Limb (tissue), 2 donors: ENCODE results near the gene VMAC.
"Not testable (repeated sequence)": the region's sequence is repeated elsewhere in the genome, so short reads cannot be mapped to it uniquely, and the experiment has no call there.

Source experiments
- DNase-seq, 2 donors: peaks; one replicate each; pipeline ENCODE4 v3.0.0-alpha.2; 2016; ENCODE audit errors: extremely low spot score in 2 of 2

Gene VMAC

DNA sequence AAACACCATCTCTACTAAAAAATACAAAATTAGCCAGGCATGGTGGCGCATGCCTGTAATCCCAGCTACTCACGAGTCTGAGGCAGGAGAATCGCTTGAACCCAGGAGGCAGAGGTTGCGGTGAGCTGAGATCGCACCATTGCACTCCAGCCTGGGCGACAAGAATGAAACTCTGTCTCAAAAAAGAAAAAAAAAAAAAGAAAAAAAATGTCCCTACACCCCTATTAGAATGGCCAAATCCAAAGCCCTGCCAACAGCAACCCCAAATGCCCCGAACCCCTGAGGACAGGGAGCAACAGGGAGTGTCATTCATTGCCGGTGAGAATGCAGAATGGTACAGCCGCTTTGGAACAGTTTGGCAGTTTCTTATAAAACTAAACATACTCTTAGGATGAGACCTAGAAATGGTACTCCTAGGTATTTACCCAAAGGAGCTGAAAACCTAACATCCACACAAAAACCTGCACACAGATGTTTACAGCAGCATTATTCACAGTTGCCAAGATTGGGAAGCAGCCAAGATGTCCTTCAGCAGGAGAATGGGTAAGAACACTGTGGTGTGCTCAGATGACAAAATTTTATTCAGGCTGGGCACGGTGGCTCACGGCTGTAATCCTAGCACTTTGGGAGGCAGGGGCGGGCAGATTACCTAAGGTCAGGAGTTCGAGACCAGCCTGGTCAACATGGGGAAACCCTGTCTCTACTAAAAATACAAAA, 21.4 kb upstream of the VMAC start:
- DNase-seq: not testable (repeated sequence)

DNA sequence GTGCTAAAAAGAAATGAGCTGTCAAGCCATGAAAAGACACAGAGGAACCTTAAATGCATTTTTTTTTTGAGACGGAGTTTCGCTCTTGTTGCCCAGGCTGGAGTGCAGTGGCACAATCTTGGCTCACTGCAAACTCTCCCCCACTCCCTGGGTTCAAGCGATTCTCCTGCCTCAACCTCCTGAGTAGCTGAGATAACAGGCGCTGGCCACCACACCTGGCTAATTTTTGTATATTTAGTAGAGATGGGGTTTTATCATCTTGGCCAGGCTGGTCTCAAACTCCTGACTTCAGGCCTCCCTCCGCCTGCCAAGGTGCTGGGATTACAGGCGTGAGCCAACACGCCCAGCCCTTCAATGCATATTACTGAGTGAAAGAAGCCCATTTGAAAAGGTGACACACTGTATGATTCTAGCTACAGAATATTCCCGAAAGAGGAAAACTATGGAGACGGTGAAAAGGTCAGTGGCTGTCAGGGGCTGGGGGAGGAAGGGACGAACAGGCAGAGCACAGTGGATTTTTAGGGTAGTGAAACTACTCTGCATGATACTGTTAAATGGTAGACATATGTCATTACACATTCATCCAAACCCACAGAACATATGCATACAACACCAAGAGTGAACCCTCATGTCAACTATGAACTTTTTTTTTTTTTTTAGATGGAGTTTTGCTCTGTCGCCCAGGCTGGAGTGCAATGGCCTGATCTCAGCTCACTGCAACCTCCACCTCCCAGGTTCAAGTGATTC, 20.4 kb upstream of the VMAC start:
- DNase-seq: not testable (repeated sequence)

DNA sequence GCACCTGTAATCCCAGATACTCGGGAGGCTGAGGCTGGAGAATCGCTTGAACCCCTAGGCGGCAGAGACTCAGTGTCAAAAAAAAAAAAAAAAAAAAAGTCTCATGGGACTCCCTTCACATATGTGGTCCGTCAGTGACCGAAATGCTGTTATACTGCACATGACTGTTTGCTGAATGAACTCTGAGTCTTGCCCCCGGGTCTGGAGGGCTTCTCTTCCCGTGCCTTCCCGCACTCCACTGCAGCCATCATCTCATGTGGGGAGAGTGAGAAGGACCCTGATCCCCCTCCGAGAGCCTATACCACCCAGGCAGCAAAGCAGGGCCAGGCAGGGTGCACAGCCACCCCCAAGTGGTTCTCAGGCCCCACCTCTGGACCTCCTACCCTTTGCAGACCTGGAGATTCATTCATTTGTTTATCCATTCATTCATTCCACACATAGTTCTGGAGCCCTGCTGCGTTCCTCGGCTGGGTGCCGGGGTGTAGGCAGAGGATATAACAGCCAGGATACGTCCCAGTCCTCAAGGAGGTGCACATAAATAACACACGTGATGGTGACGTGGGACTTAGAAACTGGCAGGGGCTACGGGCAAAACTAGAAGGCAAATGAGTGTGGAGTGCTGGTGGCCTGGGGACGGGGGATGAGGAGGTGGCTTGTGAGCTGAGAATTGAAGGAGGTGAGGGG, 15.2 kb upstream of the VMAC start:
- no peak for DNase-seq

DNA sequence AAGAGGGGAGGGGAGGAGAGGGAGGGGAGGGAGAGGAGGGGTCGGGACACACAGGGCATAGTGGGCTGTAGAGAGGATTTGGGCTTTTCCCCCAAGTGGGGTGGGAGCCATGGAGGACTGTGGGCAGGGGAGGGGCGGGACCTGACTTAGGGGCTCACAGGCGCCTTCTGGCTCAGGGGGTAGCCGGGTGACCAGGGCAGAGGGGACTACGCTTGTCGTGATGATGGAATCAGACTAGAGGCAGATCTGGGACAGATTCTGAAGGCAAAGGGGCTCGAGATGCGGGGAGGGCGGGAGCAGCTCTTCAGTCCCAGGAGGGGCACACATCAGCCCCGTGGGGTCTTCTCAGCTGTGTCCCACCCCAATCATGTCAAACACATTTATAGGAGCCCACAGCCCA, 14.6 kb upstream of the VMAC start:
- no peak for DNase-seq

DNA sequence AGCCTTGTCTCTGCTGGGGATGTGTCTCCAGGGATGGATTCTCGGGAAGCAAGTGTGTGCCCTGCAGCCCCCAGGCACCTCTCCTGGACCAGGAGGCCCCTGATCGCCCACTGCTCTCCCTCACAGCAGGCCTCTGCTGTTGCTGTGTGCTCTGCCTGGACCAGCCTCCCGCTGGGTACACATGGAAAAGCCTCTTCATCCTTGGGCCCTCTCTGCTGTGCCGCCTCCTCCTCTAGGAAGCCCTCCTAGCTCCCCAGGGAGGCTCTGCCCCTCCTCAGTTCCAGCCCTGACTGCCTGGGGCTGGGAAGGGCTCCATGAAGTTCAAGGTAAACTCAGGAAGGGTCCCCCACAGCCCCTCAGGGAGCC, 13.1 kb upstream of the VMAC start:
- no peak for DNase-seq

DNA sequence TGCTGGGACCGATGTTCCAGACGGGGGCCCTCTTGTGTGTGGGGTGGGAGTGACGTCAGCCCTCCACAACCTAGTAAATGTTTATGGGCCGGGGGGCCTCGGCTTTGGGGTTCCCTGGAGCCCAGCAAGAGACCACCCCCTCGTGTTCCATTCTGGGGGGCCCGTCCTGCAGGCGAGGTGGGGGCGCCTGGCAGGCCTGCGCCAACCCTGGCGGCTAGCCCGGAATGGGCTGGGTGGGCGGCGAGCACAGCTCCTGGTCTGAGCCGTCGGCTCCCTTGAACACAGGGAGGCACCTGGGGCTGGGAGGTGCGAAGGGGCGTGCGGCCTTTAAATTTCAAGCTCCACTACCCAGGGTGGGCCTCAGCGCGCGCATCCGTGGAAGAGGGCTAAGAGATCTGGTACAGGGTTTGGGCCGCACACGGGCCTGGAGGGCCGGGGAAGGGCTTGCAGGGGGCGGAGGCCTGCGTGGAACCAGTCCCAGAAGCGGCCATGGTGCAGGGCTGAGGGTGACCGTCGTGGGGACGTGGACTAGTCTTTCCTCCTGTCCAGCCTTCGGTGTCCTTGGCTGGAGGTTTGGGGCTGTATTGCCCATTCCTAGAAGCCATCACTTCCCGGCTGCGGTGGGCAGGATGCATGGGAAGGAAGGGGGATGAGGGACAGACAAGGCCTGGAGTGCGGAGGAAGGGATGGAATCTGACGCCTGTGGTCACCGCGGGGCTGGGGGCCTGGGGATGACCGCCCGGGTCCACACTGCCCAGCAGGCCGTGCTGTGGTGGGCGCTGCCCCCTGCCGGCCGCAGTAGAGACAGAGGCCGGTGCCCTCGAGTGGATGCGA, 12.5 kb upstream of the VMAC start:
- DNase-seq: peak in 1 of 2 donors; percentile 75

DNA sequence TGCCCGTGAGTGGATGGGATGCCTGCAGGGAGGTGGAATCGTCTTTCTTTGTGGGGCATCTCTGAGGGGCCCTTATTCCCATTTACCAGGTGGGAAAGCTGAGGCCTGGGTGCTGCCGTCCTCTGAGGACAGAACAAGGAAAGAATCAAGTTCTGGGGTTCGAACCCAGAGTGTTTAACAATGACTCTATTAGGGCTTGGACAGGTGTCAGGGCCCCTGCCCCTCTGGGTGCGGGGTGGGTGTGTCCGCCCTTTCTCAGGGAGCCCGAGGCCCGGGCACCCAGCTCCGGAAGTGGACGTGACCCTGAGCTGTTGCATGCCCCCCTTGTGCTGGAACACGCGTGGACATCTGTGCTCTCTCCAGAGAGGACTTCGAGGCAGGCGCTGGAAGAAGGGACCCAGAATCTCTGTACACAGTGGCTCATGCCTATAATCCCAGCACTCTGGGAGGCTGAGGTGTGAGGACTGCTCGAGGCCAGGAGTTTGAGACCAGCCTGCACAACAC, 11.8 kb upstream of the VMAC start:
- DNase-seq: no peak

DNA sequence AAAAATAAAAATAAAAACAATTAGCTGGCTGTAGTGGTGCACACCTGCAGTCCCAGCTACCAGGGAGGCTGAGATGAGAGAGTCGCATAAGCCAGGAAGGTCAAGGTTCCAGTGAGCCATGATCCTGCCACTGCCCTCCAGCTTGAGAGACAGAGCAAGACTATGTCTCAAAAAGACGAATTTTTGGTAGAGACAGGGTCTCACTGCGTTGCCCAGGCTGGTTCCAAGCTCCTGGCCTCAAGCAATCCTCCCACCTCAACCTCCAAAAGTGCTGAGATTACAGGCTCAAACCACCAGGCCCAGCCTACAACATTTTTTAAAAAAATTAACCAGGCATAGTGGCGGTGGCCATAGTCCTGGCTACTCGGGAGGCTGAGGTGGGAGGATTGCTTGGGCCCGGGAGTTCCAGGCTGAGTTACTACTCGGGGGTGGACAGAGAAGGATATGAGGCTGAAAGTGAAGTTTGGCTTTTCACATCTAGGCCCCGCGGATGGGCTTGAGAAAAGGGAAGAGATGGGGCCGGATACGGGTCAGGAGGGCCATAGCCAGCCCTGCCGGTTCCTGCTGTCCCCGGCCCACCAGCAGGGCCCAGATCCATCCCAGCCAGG, 11.3 kb upstream of the VMAC start:
- DNase-seq: no peak

DNA sequence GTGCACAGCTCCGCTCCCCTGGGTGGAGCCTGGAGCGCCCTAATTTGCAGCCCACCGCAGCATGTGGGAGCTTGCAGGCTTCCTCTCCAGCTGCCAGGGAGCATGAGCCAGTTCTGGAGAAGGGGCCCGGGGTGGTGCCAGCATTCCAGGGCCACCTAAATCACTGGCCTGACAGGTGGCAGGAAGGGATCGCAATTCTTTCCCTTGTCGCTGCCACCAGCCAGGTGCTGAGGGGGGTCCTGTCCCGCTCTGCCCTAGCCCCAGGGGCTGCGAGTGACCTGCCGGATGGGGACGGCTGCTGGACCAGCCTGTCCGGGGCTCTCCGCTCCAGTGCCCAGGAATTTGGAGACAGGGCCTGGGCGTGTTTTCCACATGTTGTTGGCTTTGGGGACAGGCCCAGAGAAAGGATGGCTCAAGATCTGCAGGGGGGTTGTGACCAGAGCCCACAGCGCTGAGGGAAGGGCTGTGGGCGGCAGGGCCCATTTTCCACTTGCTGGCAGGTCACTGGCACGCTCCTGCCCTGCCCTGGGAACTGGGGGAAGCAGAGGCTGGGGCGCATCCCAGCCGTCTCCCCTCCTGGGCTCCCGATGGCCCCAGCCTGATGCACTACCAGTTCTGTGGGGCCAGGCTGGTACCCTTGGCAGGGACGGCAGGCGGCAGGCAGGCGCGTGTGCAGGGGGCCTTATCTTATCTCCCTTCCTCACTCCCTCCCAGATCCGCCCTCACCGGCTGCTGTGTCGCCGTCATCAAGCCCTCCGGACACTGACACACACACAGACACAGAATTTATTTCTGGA, 10.6 kb upstream of the VMAC start:
- no peak for DNase-seq

DNA sequence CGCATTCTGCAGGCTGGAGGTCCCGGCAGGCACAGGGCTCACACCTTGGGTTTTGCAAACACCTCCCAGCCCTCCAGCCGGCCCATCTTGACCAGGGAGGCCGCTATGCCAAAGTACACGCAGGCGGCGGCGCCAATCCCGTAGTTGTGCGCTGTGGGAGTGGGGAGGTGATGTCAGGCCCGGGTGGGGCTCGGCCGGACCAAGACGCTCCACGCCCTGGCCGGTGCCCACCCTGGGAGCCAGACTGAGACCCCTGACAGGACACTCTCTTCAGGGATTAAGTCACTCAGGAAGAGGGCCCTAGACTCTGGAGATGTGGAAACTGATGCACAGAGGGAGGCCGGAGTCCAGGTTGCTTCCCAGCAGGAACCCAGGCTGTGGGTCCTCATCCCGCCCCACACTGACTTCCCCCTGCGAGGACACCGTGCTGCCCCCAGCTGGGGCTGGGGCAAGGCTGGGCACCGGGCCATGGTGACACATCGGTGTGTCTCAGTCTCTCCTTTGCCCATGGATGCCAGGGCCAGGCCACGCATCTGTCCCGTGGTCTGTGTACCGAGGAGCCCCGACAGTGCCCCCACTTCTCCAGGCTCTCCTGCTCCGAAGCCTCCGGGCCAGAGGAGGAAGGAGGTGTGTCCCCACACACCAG, 9.8 kb upstream of the VMAC start:
- no peak for DNase-seq

DNA sequence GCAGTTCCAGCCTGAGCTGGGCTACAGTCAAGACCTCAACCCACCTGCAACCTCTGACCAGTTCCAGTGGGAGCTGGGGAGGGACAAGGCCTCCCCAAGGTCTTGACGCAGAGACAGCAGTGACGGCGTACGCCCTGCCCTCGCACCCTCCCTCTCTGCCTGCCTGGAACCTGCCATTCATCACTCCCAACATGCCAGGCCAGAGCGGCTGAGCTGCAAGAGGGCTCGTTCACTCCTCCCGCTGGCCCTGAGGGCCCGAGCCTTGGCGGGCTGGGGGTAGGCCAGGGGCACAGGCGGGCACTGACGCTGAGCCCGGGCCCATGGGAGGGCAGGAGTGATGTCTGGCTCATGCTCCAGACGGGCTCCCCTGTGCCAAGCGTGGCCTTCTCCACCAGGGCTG, 9.3 kb upstream of the VMAC start:
- DNase-seq: no peak

DNA sequence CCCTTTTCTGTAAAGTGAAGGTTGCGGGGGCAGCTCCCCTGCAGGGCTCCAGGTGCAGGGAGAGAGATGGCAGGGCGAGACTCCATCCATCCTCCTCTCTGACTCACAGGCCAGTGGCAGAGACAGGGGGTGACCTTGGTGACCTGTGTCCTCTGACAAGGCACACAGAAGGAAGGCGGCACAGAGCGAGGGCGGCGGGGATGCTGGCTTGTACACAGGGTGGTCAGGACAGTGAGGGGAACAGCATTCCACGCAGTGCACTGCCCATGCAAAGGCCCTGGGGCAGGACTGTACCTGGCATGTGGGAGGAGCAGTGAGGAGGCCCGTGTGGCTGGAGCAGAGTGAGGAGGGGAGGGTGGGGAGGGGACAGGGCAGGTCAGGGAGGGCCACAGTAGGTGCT, 8.8 kb upstream of the VMAC start:
- DNase-seq: no peak

DNA sequence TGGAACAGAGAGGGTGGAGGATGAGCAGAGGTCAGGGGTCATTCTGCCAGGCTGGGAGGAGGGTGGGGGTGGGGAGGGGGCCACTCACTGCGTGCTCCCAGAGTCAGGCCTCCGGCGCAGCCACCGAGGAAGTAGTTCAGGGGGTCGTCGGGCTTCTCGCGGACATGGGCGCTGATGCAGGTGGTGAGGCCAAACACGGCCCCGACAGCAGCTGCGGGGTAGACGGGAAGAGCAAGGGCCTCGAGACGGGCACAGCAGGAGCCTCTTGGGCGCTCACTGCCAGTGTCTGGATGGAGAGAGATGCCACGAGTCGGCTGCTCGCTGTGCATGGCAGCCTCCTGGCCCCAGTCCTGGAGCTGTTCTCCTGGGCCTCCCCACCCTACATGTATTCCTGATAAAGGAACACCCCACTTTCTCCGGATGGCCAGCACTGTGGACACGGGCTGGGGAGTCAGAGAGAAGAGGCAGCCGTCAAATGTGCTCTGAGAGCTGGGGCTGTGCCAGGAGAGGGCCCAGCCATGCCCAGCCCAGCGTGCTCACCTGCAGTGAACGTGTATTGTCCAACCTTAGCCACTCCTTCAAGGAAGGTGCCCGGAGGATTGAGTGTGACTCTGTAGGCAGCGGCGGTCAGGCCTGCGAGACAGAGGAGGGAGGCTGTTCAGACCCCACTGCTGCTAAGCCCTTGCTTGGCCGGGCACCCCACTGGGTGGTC, 8.2 kb upstream of the VMAC start:
- no peak for DNase-seq

DNA sequence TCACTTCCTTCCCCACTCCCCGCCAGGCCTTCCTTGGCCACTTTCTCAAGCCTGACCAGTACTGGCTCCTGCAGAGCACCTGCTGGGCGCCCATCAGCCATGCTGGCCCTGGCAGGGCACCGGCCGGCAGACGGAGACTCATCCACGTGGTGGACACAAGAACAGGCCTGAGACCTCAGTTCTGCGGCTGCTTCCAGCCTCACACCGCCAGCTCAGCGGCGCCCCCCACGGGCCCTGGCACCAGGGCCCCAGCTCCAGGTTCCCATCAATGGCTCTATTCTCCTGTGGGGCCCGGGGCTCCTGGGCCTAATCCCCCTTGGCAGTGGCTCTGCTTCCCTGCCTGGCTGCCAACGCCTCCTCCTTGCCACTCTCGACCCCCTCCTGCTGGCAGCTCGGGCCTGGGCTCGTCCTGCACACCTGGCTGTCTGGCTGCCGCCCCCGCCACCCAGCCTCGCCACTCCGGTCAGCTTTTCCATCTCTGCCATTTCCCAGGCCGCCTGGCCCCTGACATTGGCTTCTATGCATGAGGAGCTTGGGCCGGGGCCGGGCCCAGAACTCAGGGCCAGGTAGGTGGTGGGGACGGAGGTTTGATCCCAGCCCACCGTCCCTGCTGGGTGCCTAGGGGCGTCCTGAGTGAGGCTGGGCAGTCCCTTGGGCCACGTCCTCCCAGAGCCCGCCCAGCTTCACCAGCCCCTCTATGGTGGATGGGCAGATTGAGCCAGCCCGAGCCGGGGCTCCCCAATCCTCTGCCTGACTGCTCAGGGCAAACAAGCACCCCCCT, 7.3 kb upstream of the VMAC start:
- no peak for DNase-seq

DNA sequence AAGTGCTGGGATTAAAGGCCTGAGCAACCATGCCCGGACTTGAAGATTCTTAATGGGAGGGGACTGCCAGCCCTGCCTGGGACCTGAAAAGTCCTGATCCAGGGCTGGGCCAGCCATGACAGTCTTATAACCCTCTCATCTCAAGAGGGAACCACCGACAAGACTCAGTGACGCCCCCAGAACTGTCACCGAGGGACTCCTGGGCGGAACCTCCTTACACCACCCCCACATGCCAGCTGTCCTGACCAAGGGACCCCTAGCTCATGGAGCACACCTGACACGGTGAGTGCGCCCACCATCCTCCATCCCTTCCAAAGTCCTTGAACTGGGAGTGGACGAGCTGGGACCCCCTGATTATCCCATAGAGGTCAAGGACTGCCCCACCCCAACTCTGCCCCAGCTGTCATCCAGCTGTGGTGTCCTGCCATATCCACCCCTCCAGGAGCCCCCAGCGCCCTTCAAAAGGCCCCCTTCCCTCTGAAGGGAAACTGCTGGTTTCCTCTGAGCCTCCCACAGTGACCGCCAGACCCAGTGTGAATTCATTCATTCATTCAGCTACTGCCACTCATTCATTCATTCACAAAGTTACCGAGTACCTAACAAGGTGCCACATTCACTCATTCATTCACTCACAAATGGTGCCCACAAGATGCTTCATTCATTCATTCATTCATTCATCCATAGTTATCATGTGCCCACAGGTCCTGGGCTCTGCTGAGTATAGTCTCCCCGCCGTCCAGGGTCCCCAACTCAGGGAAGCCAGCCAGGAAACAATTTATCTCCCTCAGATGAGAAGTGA, 4.7 kb upstream of the VMAC start:
- DNase-seq: no peak

DNA sequence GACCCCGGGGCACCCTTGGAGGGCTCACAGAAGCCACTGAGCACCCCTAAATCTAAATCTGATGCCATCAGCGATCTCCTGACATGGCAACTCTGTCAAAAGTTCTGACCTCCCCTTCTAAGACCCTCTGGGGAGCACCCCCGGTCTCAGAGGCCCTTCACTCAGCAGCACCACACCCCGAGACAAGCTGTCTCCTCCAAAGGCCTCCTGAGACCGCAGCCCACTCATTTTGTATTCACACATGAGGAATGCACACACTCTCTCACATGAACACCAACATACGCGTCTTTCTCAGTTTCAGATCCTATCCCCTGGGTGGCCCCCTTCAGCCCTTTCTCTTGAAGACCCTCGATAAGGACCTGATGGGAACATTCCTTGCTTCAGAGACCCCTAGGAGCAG, 3.7 kb upstream of the VMAC start:
- DNase-seq: no peak

DNA sequence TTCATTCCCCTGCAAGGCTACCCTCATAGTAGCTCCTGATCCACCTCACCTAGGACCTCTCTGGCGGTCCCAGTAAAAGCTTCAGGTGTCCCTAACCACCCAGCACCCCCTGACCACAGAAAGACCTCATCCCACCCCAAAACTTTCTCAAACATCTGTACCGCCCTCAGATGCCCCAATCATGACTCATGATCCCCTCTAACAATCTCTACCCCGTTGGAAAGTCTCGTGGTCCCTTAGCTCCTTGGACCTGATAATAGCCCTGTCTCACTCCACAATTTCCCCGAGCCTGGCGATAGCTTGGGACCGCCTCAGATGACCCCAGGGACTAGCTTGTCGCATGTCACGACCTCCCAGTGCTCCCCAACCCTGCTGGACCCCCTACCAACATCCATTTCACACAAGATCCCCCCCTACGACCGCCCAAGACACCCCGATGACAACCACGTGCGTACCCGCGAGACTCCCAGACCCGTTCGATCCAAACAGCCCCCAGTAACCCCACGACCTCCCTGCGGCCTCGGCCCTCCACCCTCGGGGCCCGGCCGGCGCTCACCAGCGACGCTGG, 1.5 kb upstream of the VMAC start:
- DNase-seq: no peak
